Measurements from ENCODE around the gene CSTA. TPM values are rescaled to one million over a fixed set of nuclear protein-coding genes. Genes with fewer than 3 reads are reported as not detected.

The CSTA gene
- polyA plus RNA-seq, 3 donors = 211 to 582 (median 515) TPM

DNA sequence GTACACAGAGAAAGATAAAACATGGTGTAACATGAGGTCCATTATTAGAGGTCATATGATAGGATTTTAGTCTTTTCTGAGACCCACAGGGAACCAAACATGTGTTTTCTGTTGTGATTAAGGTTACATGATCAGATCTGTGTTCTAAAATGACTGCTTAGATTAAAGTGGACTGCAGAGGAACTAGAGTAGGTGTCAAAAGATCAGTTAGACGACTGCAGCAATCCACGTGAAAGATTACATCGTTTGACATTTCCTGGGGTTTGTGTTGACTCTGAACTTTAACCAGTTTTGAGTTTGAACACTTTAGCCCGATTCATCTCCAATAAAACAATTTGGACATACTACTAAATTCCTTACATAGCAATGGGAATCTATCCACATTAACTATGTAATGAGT lies 52.9 kb downstream of the CSTA start:
- Mint-ChIP-seq H3K27me3 (ENCODE audit: low read depth in 3 of 3) (peaks cover 0 to 1% (median 0%) of the 10 kb centered on the region in 3 donors), H3K4me3 (no peak overlapping the region), H3K9me3 (no peaks in the 10 kb centered on the region), H3K4me1 (peaks cover 29% of the 10 kb centered on the region), H3K36me3 (peaks cover 6 to 9% of the 10 kb centered on the region in 2 donors), H3K27ac (no peak overlapping the region)
- H3K4me2 ChIP-seq (replicated peaks; ENCODE audit: extremely low read depth, low read length, poor library complexity, severe bottlenecking) = no peak overlapping the region
- H3K79me2 ChIP-seq (ENCODE audit: insufficient read depth, low read length) = peaks cover 63% of the 10 kb centered on the region
- H3K36me3 ChIP-seq (replicated peaks in 1 of 2; ENCODE audit: control insufficient read depth in 1 of 2, insufficient read depth in 2 of 2, low read length in 2 of 2) = no peaks in the 10 kb centered on the region
- no peaks in the 10 kb centered on the region for H3K27me3 ChIP-seq (ENCODE audit: control insufficient read depth in 2 of 2, insufficient read depth in 2 of 2, low read length in 2 of 2)
- no peak overlapping the region for H3K9ac ChIP-seq (ENCODE audit: insufficient read depth, low read length, poor library complexity, severe bottlenecking)
- H3K27ac ChIP-seq (ENCODE audit: low read depth in 1 of 2, low read length in 2 of 2) = no peak overlapping the region
- 40% methylated on average over 1 of the region's 4 CpGs for WGBS (ENCODE audit: insufficient coverage)
- H3K4me1 ChIP-seq (ENCODE audit: control insufficient read depth in 1 of 2, insufficient read depth in 2 of 2, low read length in 2 of 2) = peaks cover 15 to 17% of the 10 kb centered on the region in 2 donors
- no peak for DNase-seq
- intact Hi-C loops (cut with micrococcal nuclease) = no loop called here
- no peaks in the 10 kb centered on the region for H3K9me3 ChIP-seq (replicated peaks in 1 of 2; ENCODE audit: control insufficient read depth in 1 of 2, insufficient read depth in 1 of 2, low read length in 2 of 2)
- TF ChIP-seq, protein P1, sequence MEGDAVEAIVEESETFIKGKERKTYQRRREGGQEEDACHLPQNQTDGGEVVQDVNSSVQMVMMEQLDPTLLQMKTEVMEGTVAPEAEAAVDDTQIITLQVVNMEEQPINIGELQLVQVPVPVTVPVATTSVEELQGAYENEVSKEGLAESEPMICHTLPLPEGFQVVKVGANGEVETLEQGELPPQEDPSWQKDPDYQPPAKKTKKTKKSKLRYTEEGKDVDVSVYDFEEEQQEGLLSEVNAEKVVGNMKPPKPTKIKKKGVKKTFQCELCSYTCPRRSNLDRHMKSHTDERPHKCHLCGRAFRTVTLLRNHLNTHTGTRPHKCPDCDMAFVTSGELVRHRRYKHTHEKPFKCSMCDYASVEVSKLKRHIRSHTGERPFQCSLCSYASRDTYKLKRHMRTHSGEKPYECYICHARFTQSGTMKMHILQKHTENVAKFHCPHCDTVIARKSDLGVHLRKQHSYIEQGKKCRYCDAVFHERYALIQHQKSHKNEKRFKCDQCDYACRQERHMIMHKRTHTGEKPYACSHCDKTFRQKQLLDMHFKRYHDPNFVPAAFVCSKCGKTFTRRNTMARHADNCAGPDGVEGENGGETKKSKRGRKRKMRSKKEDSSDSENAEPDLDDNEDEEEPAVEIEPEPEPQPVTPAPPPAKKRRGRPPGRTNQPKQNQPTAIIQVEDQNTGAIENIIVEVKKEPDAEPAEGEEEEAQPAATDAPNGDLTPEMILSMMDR (IDR thresholded peaks at IDR 0.05) = no peak
- no peak overlapping the region for H2AFZ ChIP-seq (ENCODE audit: insufficient read depth, low read depth, low read length, poor library complexity, severe bottlenecking)
- H4K20me1 ChIP-seq (ENCODE audit: insufficient read depth, low read length) = no peaks in the 10 kb centered on the region
- no peak overlapping the region for H3K4me3 ChIP-seq (replicated peaks in 1 of 3; ENCODE audit: low read depth in 2 of 3, low read length in 3 of 3)

DNA sequence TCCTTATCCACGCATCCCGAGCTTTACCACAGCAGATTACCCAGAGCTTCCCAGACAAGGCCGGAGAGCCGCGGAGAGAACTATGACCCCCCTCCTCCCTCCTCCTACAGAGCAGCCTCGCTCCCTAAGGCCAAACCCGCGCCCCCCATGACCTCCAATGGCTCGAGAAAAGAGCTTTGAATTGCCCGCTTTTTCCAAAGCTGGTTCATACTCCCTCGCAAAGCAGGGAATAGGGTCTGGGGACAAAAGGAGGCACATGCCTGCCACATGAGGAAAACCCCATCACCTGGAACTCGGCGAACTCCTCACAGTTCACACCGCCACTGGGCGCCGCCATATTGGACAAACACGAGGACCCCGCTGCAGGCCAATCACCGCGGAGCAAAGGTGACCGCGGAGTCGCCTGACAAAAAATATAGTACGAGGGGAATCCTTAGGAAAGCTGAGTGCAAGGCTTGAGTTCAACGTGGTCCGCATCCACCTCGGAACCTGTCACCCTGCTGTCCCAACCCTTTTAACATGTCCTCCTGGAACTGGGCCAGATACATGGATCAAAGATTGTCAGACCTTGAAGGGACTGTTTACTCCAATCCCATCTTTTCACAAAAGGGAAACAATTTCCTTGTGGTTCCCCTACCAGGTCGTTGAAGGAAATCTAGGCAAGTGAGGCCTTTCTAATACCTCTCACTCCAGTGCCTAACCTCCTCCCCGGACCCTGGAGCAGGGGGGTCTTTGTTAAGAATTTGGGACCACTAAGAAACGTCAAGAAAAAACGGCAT lies 58.0 kb downstream of the CSTA start, which contains the start of gene MIX23:
MIX23 (minus strand) TSS at position 344 of the 779 bp plus-strand sequence; CDS start at position 337, 7 bp downstream.
- no peaks in the 10 kb centered on the region for H4K20me1 ChIP-seq (ENCODE audit: insufficient read depth, low read length)
- H3K4me2 ChIP-seq (replicated peaks; ENCODE audit: extremely low read depth, low read length, poor library complexity, severe bottlenecking) = peak within 1 kb of the TSS; percentile 99
- H3K4me3 Mint-ChIP-seq = peak within 1 kb of the TSS; percentile 88 to 91
- TF ChIP-seq, protein P1 (IDR thresholded peaks at IDR 0.05) = no peak
- H3K9me3 ChIP-seq (replicated peaks in 1 of 2; ENCODE audit: control insufficient read depth in 1 of 2, insufficient read depth in 1 of 2, low read length in 2 of 2) = no peaks in the 10 kb centered on the region
- no peaks in the 10 kb centered on the region for H3K9me3 Mint-ChIP-seq
- H3K79me2 ChIP-seq (ENCODE audit: insufficient read depth, low read length) = peaks cover 41% of the 10 kb centered on the region
- H2AFZ ChIP-seq (ENCODE audit: insufficient read depth, low read depth, low read length, poor library complexity, severe bottlenecking) = peak within 1 kb of the TSS; percentile 100
- intact Hi-C loops (cut with micrococcal nuclease) = loop anchor here (5.0 to 10.0 kb wide), 3 partner anchors 34 to 1202 kb away; partner anchors contain the start of genes HACD2 (in 1 of the 2), PARP14 (in 1 of the 2) and WDR5B (in 1 of the 2)
- peak within 1 kb of the TSS; percentile 60 to 84 (median 68) for H3K4me3 ChIP-seq (replicated peaks in 1 of 3; ENCODE audit: low read depth in 2 of 3, low read length in 3 of 3)
- H3K4me1 ChIP-seq (ENCODE audit: control insufficient read depth in 1 of 2, insufficient read depth in 2 of 2, low read length in 2 of 2) = peaks cover 28 to 37% of the 10 kb centered on the region in 2 donors
- H3K36me3 Mint-ChIP-seq = peaks cover 3 to 7% of the 10 kb centered on the region in 2 donors
- H3K9ac ChIP-seq (ENCODE audit: insufficient read depth, low read length, poor library complexity, severe bottlenecking) = peak within 1 kb of the TSS; percentile 69
- H3K27ac ChIP-seq (ENCODE audit: low read depth in 1 of 2, low read length in 2 of 2) = peak within 1 kb of the TSS; percentile 85 to 86
- H3K36me3 ChIP-seq (replicated peaks in 1 of 2; ENCODE audit: control insufficient read depth in 1 of 2, insufficient read depth in 2 of 2, low read length in 2 of 2) = no peaks in the 10 kb centered on the region
- peaks cover 28% of the 10 kb centered on the region for H3K4me1 Mint-ChIP-seq
- peak within 1 kb of the TSS; percentile 83 to 93 (median 92) for H3K27ac Mint-ChIP-seq
- DNase-seq = peak; percentile 59 to 71 (median 70)
- H3K27me3 ChIP-seq (ENCODE audit: control insufficient read depth in 2 of 2, insufficient read depth in 2 of 2, low read length in 2 of 2) = no peaks in the 10 kb centered on the region
- no peaks in the 10 kb centered on the region for H3K27me3 Mint-ChIP-seq (ENCODE audit: low read depth in 3 of 3)
- 1% methylated on average over 13 of the region's 31 CpGs for WGBS (ENCODE audit: insufficient coverage)

Measured in CD14-positive monocyte (primary cell).